ENCODE data around the gene SKIL. TPM values are rescaled to one million over a fixed set of nuclear protein-coding genes. Genes with fewer than 3 reads are reported as not detected.

The SKIL gene
- polyA plus RNA-seq, 3 donors = 44.0 to 56.8 (median 49.7) TPM

DNA sequence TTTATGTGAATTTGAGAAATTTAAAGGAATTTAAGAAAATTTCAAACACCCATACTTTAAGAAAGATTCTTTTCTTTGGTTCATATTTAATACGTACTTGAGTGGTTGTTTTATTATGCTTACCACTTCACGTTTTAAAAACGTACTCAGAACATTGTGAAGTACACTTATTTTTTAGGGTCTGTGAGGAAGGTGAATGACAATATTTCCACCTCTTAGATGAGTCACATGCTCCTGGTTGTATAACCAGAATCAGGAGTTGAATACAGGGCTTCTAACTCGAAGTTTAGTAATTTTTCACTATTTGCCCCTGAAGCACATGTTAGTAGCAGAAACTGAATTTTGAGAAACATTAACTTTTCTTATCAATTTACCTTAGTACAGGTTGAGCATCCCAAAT, 7.5 kb downstream of the SKIL start:
- no peak for DNase-seq (ENCODE audit: extremely low read depth in 1 of 11, low read depth in 9 of 11, low spot score in 4 of 11)

DNA sequence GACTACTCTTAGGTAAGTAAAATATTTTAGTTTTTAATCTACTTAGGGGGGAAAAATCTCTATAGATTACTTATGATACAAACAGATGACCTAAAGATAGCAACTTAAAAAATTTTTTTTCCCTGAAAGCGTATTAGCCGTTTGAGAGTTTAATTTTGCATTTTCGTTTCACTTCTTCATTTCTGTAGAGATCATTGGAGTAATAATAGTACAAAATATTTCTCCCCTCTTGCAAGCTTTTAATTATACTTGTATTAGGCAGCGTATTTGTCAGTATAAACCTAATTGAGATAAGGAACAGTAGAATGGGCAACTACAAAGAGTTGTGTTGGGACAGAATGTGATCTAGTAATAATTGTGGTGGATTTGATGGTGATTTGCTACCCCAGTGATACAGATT, 10.3 kb downstream of the SKIL start:
- DNase-seq (ENCODE audit: extremely low read depth in 1 of 11, low read depth in 9 of 11, low spot score in 4 of 11) = no peak

DNA sequence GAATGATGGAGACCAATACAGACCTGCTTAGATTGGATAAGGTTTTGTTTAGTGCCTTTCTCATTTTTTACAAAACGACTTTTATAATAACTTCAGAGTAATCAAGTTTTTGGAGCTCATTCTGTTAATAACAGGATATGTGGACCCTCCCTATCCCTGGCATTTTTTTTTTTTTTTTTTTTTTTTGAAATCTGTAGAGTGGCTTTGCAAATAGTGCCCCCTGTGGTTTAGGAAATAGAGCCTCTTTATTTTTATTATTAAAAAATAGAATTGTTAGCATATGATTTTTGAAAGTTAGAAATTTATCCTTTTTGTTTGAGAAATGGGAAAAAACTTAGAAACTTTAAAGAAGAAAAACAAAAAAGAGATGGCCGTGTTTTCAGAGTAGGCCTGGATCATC, 11.4 kb downstream of the SKIL start:
- DNase-seq (ENCODE audit: extremely low read depth in 1 of 11, low read depth in 9 of 11, low spot score in 4 of 11) = no peak

DNA sequence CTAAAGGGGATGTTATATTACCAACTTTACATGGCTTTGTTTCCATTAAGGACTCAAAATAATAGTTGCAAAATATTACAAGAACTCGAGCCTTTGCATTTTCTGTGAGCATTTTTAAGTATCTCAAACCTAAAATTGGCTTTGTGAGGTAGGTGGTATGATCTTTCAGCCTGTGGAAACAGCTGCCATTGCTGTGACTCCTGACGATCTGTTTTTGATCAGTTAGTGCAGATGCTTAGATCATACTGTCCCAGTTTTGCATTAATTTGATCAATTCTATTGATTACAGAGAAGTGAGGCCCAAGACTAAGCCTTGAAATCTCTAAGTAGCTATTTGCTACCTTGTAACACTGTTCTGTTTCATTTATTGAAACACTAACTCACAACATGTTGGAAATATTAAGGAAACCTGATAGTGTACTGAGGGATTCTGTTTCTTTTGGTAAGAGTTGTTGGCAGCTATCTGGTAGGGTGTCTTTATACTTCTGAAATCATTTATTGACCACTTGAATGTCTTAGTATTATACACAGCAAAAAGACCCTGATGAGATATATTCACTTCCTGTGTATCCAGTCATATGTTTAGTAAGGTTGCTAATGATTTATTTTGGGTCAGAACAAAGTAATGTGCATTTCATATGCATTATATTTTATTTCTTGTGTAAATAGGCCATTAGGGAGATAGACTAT, 14.8 kb downstream of the SKIL start:
- DNase-seq (ENCODE audit: extremely low read depth in 1 of 11, low read depth in 9 of 11, low spot score in 4 of 11) = no peak

DNA sequence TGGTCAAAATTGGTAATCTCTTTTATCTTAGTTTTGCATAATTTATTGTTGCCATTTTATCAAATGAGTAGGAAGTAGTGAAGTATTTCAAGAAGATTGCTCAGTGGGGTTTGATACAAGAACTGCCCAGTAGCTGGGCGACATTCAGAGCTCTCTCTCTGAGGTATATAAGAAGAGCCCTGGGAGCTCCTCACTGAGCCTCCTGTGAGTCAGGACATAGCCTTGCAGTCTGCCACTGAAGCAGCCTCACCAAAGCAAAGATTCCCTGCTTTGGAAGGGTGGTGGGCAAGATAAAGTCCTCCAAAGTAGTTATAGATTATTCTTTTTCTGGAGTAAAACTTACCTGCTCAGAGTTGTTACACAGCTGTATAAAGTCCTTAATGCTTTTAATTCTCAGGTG, 26.1 kb downstream of the SKIL start:
- no peak for DNase-seq (ENCODE audit: extremely low read depth in 1 of 11, low read depth in 9 of 11, low spot score in 4 of 11)

DNA sequence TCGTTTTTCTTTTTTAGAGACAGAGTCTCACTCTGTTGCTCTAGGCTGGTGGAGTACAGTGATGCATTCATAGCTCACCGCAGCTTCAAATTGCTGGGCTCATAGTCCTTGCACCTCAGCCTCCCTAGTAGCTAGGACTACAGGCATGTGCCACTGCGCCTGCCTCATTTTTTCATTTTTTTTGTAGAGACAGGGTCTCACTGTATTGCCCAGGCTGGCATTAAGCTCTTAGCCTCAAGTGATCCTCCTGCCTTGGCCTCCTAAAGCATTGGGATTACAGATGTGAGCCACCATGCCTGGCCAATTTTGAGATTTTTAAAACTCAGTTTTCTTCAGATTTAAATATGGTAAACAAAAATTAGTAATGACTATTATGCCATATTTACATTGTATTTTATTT, 29.0 kb downstream of the SKIL start:
- no peak for DNase-seq (ENCODE audit: extremely low read depth in 1 of 11, low read depth in 9 of 11, low spot score in 4 of 11)

DNA sequence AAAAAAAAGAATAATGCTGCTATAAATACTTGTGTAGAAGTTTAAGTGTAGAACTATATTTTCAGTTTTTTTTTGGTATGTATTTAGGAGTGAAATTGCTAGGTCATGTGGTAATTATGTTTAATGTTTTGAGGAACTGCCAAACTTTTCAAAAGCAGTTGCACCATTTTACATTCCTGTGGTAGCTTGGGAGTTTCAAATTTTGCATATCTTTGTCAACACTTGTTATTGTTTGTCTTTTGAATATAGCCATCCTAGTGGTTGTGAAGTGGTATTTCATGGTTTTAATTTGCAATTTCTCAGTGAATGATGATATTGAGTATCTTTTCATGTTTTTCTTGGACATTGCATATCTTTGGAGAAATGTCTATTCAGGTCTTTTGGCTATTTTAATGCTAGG, 30.4 kb downstream of the SKIL start:
- DNase-seq (ENCODE audit: extremely low read depth in 1 of 11, low read depth in 9 of 11, low spot score in 4 of 11) = no peak

DNA sequence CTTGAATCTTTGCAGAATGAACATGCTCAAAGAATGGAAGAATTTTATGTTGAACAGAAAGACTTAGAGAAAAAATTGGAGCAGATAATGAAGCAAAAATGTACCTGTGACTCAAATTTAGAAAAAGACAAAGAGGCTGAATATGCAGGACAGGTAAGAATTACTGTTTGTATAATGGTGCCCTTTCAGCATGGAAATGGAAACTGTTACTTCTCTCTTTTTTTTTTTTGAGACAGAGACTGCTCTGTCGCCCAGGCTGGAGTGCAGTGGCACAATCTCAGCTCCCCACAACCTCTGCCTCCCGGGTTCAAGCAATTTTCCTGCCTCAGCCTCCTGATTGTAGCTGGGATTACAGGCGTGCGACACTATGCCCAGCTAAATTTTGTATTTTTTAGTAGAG, 33.6 kb downstream of the SKIL start:
- DNase-seq (ENCODE audit: extremely low read depth in 1 of 11, low read depth in 9 of 11, low spot score in 4 of 11) = no peak

DNA sequence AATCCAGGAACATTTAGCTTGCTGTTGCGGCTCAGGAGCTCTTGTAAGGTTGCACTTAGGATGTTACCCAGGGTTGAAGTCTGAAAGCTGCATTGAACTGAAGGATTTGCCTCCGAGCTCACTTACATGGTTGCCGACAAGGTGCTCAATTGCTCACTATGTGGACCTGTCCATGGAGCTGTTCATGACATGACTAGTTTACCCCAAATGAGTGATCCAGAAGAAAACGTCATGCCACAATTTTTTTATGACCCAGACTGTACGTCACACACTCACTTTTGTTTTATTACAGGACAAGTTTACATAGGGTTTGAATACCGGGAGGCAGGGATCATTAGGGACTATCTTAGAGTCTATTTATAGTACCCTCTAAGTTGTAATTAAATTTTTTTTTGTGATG, 40.2 kb downstream of the SKIL start:
- DNase-seq (ENCODE audit: extremely low read depth in 1 of 11, low read depth in 9 of 11, low spot score in 4 of 11) = no peak

DNA sequence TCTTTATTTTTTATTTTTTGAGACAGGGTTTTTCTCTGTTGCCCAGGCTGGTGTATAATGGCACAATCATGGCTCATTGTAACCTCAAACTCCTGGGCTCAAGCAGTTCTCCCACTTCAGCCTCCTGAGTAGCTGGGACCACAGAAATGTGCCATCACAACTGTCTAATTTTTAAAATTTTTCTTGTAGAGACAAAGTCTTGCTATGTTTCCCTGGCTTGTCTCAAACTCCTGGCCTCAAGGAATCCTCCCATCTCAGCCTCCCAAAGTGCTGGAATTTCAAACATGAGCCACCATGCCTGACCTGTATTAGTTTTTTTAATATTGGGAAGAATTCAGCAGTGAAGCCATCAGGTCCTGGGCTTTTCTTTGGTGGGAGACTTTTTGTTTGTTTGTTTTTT, 47.6 kb downstream of the SKIL start:
- no peak for DNase-seq (ENCODE audit: extremely low read depth in 1 of 11, low read depth in 9 of 11, low spot score in 4 of 11)

DNA sequence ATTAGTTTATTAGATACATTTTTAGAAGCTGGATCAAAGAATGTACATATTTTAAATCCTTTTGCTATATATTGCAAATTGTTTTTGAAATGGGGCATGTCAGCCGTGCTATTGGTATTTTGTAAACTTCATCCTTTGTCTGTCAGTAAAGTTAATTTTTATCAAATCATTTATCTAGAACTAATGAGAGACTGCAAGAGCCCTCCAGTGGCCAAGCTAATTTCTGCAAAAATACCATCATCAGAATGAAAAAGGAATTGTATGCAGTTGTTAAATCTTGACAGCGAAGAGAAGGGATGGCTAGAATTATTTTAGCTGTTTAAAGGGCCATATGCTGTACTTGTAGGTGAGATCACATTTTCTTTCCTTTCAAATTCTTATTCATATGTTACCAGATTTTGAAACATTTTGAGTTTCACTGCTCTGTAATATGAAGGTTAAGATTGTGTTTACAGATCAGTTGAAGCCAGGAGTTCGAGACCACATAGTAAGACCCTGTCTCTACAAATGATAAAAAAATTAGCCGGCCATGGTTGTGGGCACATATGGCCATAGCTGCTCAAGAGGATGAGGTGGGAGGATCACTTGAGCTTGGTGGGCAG, 53.0 kb downstream of the SKIL start:
- DNase-seq (ENCODE audit: extremely low read depth in 1 of 11, low read depth in 9 of 11, low spot score in 4 of 11) = peak in 1 of 11 donors; percentile 49

DNA sequence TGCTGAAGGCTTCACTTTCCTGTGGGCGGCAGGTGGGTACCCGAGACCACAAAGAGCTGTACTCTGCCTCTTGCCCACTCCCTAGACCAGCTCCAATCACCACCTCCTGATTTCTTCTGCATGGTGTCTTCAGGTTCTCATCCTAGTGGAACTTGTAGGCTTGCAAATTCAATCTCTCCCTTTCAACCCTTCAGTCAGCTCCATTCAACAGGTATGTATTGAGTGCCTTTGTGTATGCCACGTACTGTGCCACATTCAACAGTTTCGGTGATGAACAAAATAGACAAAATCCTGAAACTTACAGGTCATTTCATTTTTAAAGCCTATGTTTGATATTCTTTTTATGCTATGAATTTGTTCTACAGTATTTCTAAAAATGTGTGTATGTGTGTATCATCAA, 55.8 kb downstream of the SKIL start:
- DNase-seq (ENCODE audit: extremely low read depth in 1 of 11, low read depth in 9 of 11, low spot score in 4 of 11) = no peak

DNA sequence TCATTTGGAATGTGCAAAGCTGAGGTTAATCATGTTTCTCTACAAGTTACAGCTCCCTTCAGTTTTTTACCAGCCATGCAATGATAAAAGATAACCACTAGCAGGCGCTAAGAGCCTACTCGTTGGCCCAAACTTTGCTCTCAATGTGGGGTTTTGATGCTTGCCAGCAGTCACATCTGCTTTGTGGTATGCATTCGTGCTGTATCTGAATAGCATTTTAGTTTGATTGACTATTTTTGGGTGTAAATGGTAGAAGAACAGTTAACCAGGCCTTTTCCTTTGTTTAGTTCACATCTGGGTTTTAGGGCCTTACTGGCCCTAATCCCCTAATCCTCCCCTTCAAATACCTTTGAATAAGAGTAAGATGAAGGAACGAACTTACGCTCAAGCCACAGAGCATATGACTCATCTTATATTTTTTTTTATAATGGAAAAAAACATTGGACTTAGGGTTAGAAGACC, 56.7 kb downstream of the SKIL start:
- DNase-seq (ENCODE audit: extremely low read depth in 1 of 11, low read depth in 9 of 11, low spot score in 4 of 11) = peak in 9 of 11 donors; percentile 55 to 81 (median 72)

DNA sequence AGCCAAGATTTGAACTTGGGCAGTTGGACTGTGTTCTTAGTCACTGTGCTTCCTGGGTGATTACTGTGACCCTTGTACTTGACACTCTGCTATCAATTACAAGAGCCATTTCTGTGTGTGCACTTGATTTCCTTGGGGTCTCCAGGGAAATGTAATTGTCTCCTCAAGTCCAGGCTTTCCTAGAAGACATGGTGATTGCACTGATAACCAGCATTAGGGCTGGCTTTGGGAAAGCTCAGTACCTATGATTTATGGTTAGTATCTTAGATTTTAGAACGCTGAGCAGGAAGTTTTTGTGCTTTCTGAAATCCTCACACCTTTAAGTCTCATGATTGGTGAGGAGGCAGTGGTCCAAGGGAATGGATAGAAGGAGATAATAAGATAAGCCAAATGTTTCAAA, 59.6 kb downstream of the SKIL start:
- no peak for DNase-seq (ENCODE audit: extremely low read depth in 1 of 11, low read depth in 9 of 11, low spot score in 4 of 11)

DNA sequence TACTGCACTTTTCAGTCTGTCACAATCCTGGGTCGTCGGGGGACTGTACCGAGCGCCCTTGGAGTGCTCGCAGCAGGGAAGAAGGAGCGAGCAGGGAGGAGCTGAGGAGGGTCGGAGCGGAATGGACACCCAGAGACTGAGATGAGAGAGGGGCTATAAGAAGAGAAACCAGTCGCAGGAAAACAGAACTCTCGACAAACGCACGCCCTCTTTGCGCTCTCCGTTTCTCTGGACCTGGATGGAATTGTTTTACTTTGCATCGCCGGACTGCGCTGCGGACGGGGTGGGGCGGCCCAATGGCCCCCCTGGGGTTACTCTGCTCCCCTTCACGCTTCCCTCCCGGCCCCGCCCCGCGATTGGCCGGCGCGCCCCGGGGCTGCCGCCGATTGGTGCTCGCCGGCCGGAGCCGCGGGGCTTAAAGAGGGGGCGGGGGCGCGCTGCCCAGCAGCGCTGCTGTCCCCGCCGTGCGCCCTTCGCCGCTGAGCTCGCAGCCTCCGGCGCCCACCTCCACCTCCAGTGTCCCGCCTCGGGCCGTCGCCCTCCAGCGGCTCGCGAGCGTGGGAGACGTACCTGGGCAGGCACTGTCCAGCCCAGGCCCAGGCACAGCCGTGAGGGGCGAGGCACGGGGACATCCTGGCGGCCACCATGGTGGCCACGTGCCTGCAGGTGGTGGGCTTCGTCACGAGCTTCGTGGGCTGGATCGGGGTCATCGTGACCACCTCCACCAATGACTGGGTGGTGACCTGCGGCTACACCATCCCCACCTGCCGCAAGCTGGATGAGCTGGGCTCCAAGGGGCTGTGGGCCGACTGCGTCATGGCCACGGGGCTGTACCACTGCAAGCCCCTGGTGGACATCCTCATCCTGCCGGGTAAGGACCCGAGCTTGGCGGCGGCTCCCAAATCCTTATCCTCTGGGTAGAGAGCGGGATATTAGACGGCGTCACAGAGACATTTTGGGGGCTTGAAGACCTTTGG, 61.2 kb downstream of the SKIL start, which contains the start of gene CLDN11:
TSS of gene CLDN11 (plus strand) at position 447 of the 977 bp plus-strand sequence. CDS start at position 646, 199 bp downstream.
- DNase-seq (ENCODE audit: extremely low read depth in 1 of 11, low read depth in 9 of 11, low spot score in 4 of 11) = peak in 6 of 11 donors; percentile 56 to 71 (median 61)

DNA sequence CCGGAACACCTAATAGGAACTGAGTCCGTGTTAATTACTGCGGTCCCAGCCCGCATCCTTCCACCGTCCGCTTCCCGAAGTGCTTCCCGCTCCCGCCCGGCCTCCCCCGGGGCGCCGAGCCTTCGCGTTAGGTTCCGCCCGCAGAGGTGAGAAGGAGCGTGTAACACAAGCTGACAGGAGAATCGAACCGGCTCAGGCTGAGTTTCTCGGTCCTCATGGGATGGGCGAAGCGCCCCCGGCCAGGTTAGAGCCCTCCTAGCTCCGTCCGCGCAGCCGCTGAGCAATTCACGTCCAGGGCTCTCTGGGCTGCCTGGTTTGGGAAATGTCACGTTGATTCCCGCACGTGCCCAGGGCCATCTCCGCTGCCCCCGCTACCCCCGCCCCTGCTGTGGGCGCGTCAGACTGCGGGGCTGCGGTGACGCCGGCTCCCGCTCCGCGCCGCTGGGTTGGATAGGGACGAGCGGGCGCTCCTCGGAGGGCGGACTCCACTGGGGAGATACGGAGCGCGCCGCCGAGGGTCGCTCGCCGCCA, 62.1 kb downstream of the SKIL start:
- DNase-seq (ENCODE audit: extremely low read depth in 1 of 11, low read depth in 9 of 11, low spot score in 4 of 11) = no peak

DNA sequence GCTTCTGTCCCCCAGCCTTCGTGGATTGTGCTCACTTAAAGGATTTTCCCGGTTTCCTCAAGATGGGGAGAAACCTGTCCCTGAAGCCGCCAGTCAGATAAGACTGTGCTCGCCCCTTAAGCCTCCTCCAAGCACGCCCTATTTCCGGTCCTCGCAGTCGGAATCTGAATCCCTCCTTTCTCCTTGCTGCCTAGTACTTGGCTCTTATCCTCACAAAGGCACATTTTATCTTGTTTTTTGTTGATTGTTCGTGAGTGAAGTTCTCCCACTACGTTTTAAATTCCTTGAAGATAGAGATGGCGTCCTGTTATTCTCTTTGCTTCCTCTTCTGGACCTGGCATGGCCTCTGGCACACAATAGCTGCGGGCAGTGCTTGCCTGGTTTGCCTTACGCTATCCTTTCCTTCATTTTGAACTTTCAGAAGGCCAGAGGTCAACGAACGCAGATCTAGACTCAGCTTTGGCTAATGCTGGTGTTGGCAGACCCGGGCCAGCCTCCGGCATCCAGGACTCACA, 62.8 kb downstream of the SKIL start:
- DNase-seq (ENCODE audit: extremely low read depth in 1 of 11, low read depth in 9 of 11, low spot score in 4 of 11) = no peak

DNA sequence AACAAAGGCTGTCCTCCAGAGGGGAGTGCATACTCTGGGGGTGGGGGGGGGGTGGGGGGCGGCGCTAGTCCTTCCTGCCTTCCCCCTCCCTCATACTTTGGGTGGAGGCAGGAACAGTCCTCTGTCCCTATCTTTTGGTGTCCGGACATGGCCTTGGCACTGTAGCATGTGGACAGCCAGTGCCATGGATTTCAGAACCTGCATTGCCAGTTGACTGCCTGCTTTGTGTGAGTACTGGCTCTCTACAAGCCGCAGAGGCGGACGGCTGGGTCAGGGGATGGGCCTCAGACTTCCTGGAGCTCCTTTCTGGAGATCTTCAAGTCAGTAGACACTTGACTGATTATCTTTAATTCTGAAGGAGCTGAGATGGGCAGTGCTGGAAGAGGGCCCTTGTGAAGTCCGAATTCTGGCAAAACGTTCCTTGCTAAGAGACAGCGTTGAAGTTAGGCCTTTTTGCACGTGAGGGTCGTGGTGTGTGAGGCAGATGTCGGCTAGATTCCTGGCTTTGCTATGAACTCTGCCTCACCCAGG, 63.7 kb downstream of the SKIL start:
- DNase-seq (ENCODE audit: extremely low read depth in 1 of 11, low read depth in 9 of 11, low spot score in 4 of 11) = no peak

DNA sequence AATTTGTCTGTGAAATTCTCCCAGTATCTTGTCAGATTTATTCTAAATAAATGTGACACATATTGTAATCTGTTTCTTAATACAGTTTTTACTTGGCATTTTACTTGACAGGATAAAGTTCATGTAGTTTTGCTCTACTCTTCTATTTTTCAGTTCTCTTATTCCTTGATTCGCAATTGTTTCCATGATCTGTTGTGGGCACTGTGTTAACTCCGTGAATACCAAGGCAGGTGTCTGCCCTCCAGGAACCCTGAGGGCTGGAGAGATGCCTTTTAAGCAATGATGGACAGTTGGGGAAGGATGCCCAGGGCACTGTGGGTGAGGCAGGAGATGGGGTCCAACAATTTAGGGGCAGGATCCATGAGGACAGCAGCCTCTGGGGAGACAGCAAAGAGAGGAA, 64.2 kb downstream of the SKIL start:
- no peak for DNase-seq (ENCODE audit: extremely low read depth in 1 of 11, low read depth in 9 of 11, low spot score in 4 of 11)

All from renal cortex interstitium (tissue), 11 donors.